Stimulated activated CD8-positive, alpha-beta memory T cell treated with anti-CD3 and anti-CD28 coated beads, Interleukin-4, amount 100 ng/mL, for 1 hour (primary cell): ENCODE measurements around the gene STRIP1.
"Not testable (repeated sequence)": the region's sequence is repeated elsewhere in the genome, so short reads cannot be mapped to it uniquely, and the experiment has no call there.

Source experiments
- DNase-seq, 2 donors: peaks; one replicate each; pipeline ENCODE4 v3.0.0-alpha.2; 2020; ENCODE audit warnings: low read depth in 2 of 2, low spot score in 1 of 2

The STRIP1 gene

DNA sequence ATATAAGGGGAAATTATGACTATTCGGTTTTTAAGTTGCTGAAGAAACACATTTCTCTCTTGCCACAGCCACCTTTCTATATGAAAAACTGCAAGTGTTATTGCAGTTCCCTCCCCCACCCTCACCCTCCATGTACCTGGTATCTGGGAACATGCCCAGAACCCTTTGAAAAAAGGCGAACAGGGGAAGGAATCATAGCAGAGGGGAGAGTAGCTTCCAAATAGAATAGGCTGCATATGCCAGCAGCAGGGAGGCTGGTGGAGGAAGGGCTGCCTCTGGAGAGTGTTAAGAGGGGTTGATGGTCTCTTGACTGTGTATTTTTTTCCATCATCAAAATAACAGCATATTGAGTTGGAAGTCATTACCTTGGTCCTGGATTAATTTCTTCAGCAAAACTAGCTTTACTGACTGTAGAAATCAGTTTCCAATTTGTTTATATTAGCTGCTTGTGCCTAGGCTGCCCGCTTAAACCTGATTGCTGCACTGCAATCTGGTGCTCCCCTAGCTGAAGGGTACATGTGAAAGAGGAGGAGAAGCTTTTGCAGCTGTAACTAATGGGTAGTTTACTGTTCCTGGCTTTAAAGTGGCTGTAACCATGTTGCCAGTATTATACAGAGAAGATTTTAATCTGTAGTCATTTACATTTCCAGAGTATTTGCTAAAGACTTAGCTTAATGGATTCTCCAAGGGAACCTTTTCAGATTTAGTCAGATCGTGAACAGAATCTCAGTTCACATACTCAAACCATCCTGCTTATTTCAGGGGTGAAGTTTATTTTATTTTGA lies 27.2 kb upstream of the STRIP1 start:
- DNase-seq: no peak

DNA sequence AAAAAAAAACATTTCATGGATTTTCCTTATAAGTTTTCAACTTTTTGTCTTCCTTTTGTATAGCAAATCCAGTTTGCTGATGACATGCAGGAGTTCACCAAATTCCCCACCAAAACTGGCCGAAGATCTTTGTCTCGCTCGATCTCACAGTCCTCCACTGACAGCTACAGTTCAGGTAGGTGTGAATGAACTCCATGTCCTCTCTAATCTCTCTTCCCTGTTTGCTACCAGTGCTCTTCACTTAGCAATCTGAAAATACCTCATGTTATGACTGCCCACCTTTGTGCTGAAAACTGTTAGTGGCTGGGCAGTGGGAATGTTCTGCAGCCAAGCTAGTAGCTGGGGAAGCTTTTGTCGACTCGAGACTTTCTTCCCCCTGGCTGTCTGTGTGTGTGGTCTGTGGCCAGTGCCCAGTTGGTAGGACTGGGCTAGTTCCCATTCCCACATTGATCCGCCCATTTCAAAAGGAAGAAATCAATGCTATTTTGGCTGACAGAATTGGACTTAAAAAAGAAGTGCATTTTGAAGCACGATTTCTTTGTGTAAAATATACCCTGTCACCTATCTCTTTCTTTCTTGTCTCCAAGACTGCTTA lies 25.4 kb upstream of the STRIP1 start:
- no peak for DNase-seq

DNA sequence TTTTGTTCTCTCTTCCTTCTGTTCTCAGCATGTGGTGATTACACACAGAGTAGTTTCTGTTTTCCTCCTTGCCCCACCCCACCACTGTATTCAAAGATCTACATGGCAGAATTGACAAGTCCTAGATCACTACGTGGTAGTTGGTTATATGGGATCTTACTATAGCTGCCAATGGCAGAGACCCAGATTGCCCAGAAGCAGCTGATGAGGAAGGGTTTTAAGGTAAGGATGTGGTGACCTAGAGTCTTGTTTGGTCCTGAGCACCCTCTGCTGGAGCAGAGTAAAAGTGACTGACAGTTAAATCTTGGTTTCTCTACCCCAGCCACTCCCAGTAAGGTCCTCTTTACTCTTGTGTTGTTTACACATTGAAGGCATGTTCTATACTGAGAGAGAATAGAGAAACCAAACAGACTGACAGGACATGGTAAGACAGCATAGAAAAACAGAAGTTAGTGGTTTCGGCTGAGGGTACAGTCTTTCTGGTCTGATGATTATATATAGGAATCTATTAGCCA lies 22.8 kb upstream of the STRIP1 start:
- DNase-seq: no peak

DNA sequence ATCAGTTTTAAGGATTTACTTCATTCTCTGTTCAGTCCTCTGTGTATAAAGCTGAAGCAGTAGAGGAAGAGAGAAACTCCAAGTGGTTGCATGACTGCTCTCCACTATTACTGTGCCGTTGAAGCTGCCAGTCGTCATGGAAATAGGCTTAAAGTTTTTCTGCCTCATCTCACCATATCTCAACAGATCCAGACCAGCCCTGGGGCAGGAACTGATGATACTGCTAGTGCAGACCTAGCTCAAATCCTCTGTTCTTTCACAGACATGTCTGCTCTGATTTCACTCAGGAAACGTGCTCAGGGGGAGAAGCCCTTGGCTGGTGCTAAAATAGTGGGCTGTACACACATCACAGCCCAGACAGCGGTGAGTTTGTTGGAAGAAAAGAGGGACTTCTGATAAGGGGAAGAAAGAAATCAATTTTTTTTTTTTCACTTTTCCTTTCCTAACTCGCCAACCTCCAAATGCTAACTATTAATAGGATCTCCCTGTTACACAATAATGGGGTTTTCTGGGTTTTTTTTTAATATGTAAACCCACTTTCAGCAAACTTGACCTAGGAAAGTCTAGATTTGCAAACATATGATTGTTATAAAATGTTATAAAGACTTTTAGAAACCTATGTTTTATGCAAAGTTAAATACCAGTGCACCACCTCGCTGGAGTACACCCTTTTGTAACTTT lies 22.2 kb upstream of the STRIP1 start:
- no peak for DNase-seq

DNA sequence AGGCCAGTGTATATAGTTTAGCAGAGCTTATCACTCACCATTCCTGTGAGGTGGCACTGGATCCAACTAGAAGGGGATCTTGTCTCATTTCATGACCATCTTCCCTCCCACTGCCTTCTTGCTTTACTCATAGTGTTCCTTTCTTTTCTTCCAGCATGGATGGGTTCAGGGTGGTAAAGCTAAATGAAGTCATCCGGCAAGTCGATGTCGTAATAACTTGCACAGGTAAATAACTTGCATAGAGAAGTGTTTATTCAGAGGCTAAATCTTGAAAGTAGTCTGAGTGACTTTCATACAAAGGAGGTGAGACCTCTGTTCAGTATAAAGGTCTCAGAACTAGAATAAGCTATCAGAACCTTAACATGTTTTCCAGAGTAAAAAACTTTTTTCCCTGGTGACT lies 16.6 kb upstream of the STRIP1 start:
- DNase-seq: no peak

DNA sequence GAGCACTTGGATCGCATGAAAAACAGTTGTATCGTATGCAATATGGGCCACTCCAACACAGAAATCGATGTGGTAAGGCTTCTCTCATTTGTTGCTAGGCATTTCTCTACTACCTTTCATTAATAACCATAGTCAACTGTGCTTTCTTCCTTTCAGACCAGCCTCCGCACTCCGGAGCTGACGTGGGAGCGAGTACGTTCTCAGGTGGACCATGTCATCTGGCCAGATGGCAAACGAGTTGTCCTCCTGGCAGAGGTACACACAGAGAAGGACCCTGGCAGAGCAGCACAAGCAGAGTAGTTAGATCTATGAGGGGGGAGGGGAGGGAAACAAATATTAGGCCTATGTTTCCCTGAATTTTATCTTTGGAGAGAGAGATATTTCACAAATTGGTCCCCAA lies 16.0 kb upstream of the STRIP1 start:
- DNase-seq: no peak

DNA sequence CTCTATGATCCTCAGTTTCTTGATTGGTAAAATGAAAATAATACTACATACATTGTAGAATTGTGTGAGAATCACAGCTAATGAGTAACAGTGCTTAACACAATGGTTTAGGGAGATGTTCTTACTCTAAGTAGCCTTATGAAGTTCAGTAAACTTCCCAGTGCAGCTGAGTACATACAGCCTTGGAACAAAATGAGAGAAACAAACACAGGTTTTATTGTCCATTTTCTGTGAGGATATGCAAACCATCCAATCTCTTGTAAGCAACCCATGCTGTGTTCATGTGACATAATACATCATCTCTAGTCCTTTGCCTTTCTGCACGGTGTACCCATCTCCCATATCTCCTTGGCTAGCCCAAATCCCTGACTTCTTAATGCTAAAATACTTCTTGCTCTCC lies 14.7 kb upstream of the STRIP1 start:
- no peak for DNase-seq

DNA sequence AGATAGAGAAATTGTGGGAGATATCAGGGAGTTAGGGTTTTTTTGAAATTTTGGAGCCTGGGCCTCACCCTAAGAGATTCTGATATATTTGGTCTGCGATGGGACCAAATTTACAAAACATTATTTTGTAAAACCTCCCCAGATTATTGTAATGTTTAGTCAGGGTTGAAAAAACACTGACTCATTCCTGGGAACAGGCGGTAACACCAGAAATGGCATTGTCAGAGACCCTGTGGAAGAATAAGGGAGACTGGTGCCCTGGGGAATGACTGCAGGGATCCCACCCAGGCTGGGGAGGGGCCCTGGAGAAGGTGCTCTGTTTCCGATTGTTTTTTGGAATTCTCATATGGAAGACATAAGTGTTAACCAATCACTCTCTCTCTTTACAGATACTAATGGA lies 13.1 kb upstream of the STRIP1 start:
- DNase-seq: no peak

DNA sequence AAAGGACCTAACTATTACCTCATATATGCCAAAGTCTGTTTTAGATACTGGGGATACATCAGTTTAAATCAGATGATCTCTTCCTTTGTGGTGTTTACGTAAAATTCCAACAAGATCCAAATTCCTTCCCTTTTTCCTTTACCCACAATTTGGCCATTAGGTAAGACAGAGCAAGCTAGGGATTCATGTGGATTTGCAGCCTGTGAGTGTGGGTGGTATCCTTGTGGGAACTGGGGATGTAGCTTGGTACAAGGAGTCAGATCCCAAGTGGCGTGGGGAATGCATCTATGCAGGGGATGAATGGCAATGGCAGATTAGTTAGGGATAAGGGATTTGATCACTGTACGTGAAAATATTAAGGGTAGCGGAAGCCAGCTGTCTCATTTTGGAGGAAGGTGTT lies 9.8 kb upstream of the STRIP1 start:
- no peak for DNase-seq

DNA sequence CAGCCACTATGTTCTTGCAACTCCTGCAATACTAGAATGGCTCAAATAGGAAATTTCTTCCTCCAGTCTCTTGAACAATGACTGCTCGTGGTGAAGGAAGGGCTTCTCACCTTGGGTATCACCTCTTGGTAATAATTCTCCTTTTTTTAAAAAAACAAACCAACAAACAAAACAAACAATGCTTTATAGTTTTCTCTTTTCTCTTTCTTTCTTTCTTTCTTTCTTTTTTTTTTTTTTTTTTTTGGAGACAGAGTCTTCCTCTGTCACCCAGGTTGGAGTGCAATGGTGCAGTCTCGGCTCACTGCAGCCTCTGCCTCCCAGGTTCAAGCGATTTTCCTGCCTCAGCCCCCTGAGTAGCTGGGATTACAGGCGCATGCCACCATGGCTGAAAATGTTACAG lies 3.7 kb upstream of the STRIP1 start:
- DNase-seq: not testable (repeated sequence)

DNA sequence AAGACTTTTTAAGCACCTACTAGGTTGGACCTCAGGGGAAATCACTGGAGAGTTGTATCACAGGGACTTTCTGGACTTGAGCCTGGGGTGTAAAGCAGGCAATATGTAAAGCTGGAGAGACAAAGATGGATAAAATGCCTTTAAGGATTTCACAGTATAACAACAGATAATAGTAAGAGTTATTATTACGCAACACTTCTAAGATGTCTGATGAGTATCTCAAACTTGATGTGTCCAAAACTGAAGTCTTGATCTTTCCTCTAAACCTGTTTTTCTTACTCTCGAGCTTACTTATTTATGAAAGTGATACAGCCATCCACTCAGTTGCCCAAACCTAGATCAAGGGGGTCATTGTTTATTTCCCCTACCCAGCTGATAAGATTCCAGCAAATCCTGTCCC lies 2.1 kb upstream of the STRIP1 start:
- no peak for DNase-seq

DNA sequence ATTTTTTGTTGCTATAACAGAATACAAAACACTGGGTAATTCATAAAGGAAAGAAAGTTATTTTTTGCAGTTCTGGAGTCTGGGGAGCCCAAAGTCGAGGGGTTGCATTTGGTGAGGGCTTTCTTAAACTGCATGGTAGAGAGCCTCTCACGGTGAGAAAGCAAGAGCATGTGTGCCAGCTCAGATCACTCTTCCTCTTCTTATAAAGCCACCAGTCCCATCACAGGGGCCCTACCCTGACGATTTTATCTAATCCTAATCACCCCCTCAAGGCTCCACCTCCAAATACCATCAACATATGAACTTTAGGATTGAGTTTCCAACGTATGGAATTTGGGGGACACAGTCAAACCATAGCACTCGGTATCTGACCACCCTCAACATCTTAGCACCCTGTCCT lies 1.0 kb upstream of the STRIP1 start:
- no peak for DNase-seq

DNA sequence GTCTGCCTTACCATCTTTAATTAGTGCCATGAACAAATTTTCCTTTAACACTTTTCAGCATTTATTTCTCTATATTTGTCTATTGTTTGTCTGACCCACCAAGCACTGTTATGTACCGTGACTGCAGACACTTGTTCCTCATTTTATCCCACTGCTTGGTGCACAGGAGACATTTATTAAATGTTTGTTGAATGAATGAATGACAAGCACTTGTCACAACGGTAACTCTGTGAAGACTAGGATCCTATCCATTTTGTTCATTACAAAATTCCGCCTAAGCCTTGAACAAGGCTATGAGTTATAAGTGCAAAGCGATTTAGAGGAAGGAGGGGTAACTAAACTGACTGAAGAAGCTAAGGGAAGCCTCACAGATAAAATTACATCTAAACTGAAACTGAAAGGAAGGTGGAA lies 379 bp upstream of the STRIP1 start:
- no peak for DNase-seq

DNA sequence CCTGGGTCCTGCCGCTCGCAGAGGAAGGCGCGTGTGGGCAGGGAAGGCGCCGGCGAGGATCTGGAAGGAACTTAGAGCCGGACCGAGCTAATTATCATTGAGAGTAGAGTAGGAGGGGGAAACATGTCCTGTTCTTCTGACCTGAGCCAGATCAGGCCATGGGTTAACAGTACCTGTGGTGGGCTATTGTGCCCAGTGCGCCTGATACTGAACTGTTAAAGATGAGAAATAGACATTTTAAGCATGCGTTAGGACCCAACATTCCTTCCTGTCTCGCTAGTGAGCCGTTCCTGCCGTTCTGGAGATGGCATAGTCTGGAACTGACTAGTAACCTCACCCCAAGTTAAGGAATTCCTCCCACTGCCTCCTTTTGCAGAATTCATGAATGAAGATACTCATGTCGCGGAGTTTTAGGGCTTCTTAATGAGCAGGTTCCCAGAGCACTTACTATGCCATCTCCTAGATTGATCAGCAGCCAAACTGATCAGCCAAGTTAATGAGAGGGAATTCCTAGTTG lies 870 bp downstream of the STRIP1 start:
- DNase-seq: no peak

DNA sequence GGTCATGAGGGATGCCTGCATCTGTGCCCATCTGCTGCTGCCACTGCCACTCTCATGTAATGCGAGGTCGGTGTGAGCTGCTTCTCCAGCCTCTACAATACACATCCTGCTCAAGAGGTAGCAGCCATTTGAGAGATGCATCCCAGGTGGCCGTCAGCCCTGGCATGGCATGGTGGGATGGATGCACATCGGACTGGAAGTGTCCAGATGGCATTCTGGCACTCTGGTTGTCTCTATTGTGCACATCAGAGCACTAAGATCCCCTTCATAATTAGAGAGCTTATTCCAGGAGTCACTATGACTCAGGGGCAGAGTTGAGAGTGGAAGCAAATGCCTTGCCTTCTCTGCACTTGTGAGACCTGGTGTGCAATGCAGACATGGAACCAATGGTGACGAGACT lies 3.8 kb downstream of the STRIP1 start:
- DNase-seq: no peak

DNA sequence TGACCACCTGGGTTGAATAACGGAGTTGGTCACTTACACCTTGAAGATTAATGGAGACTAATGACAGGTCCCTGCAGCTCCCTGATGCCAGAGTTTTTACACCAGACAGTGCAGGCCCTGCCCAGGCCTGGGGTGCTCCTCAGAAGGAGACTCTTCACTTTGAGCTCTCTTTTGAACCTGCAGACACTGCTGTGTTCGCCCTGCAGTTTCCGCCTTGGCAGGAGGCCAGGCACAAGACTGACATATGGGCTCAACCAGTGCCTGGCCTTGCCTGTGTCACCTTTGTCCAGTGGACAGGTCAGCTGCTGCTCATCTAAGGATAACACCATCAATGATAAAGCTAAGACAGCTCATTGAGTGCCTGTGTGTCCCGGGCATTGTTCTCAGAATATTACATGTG lies 5.2 kb downstream of the STRIP1 start:
- no peak for DNase-seq

DNA sequence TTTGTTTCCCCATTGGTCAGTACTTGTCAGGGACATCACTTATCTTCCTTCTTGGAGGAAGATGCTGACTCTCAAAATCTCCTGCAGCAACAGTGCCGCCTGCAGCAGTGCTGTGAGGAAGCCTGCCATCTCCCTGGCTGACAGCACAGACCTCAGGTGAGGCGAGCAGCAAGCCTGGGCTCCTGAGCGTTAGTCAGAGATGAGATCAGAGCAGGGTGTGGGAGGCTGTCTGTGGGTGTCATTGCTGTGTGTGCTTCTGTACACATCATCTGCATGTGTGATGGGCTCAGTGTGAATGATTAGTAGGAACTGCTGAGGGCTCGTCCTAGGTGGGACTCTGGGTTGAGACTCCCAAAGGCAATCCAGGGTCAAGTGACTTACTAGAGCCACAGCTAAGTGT lies 6.1 kb downstream of the STRIP1 start:
- DNase-seq: no peak

DNA sequence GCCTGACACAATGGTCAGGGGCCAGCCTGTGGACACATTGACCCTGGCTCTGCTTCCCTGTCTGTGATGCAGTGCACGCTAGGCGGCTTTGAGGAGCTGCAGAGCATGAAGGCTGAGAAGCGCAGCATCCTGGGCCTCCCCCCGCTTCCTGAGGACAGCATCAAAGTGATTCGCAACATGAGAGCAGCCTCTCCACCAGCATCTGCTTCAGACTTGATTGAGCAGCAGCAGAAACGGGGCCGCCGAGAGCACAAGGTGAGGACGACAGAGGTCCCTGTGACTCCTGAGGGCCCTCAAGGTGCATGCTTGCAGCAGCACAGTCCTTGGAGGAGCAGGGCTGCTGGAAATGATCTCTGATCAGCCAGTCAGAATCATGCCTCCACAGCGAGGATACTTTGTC lies 8.6 kb downstream of the STRIP1 start:
- no peak for DNase-seq

DNA sequence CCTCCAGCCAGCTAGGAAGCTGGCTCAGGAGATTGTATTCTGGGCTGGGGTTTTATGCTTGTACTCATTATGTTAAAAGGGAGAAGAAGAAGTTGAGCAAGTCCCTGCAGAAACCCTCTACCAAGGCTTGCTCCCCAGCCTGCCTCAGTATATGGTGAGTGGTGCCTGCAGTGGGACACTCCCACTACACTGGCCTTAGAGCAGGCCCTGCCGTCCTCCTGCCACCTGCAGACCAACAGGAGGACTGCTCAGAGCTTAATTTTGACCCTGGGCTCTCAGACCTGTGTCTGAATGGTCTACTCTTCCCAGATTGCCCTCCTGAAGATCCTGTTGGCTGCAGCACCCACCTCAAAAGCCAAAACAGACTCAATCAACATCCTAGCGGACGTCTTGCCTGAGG lies 13.0 kb downstream of the STRIP1 start:
- no peak for DNase-seq

DNA sequence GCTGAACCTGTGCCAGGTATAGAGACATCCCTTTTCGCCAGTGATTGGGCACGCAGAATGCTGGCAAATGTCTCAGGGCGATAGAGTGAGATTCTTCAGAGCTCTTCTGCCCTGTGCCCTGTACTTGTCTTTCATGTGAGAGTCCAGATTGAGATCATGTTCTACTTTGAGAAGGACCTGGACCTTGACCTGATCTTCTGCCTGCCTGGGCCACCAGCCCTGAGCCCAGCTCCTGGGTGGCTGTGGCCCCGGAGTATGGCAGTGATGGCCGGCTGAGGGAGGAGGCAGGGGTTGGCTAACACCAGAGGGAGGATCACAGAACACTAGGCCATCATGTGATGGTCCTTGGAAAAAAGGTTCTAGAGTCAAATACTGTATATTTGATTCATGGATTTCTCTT lies 13.8 kb downstream of the STRIP1 start:
- DNase-seq: no peak

DNA sequence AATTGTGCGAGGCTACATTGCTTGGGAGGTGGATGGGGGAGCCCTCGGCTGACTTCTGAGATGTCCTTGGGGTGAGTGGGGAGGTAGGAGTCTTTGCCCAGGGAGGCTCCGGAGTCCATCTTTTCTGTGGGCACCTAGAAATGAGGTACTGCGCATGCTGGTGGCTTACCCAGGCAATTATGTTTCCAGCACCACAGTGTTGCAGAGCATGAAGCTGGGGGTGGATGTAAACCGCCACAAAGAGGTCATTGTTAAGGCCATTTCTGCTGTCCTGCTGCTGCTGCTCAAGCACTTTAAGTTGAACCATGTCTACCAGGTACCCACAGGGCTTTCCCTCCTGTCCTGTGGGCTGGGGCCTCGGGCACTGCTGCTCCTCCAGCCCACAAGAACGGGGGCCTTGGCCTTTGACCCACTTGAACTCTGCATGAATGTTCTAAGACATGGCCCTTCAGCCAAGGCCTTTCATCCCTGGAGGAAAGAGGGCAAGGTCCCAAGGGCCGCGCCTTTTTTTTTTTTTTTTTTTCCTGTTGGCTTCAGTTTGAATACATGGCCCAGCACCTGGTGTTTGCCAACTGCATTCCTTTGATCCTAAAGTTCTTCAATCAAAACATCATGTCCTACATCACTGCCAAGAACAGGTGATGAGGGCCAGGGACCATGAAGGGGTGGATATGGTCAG lies 14.6 kb downstream of the STRIP1 start:
- no peak for DNase-seq
